ENCODE measurements around the gene PLEKHG1. TPM values are rescaled to one million over a fixed set of nuclear protein-coding genes. Genes with fewer than 3 reads are reported as not detected.

PLEKHG1 gene
- total and polyA plus RNA-seq, 2 experiments from 2014 or later = 0.89 to 2.5 TPM

DNA sequence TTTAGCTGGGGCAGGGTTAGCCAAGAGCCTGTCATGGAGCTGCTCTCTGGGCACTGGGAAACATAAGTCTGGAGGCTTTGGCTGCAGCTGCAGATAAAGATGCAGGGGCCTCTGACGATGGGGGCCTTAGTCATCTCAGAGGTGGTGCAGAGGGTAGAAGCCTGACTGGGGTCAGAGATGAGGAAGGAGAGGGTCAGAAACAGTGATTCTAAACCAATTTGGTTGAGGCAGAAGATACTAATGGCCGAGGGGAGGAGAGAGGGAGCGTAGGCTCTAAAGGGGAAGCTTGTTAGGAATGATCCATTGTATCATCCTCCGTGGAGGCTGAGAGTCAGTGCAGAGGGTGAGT is 33.8 kb downstream of the PLEKHG1 start:
- H3K27ac Mint-ChIP-seq = no peak overlapping the region
- ATAC-seq = no peak
- no peaks in the 10 kb centered on the region for H3K9me2 ChIP-seq (ENCODE audit: insufficient read depth)
- H3K27me3 Mint-ChIP-seq (ENCODE audit: insufficient read depth, low read depth, poor library complexity) = peaks cover 3% of the 10 kb centered on the region
- H3K36me3 Mint-ChIP-seq (ENCODE audit: low read depth) = no peaks in the 10 kb centered on the region
- no peaks in the 10 kb centered on the region for H3K9me3 Mint-ChIP-seq
- H3K4me3 Mint-ChIP-seq = no peak overlapping the region
- TF ChIP-seq NANOG (IDR thresholded peaks at IDR 0.05; ENCODE audit: borderline replicate concordance) (no peak), EZH2phosphoT487 (IDR thresholded peaks at IDR 0.05; ENCODE audit: unreplicated experiment) (no peak), CREB1 (CRISPR knock-in tag; IDR thresholded peaks at IDR 0.05; ENCODE audit: low read depth) (no peak), ZNF114 (CRISPR knock-in tag; IDR thresholded peaks at IDR 0.05) (no peak), POLR2AphosphoS5 (IDR thresholded peaks at IDR 0.05; ENCODE audit: low read depth) (no peak), ZNF331 (CRISPR knock-in tag; IDR thresholded peaks at IDR 0.05; ENCODE audit: low read depth) (no peak), EZH2 (IDR thresholded peaks at IDR 0.05; ENCODE audit: low read depth, unreplicated experiment) (no peak), JUNB (IDR thresholded peaks at IDR 0.05; ENCODE audit: unreplicated experiment) (no peak)
- TF ChIP-seq, protein P1, sequence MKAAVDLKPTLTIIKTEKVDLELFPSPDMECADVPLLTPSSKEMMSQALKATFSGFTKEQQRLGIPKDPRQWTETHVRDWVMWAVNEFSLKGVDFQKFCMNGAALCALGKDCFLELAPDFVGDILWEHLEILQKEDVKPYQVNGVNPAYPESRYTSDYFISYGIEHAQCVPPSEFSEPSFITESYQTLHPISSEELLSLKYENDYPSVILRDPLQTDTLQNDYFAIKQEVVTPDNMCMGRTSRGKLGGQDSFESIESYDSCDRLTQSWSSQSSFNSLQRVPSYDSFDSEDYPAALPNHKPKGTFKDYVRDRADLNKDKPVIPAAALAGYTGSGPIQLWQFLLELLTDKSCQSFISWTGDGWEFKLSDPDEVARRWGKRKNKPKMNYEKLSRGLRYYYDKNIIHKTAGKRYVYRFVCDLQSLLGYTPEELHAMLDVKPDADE (IDR thresholded peaks at IDR 0.05) = no peak
- TF ChIP-seq, protein P2, sequence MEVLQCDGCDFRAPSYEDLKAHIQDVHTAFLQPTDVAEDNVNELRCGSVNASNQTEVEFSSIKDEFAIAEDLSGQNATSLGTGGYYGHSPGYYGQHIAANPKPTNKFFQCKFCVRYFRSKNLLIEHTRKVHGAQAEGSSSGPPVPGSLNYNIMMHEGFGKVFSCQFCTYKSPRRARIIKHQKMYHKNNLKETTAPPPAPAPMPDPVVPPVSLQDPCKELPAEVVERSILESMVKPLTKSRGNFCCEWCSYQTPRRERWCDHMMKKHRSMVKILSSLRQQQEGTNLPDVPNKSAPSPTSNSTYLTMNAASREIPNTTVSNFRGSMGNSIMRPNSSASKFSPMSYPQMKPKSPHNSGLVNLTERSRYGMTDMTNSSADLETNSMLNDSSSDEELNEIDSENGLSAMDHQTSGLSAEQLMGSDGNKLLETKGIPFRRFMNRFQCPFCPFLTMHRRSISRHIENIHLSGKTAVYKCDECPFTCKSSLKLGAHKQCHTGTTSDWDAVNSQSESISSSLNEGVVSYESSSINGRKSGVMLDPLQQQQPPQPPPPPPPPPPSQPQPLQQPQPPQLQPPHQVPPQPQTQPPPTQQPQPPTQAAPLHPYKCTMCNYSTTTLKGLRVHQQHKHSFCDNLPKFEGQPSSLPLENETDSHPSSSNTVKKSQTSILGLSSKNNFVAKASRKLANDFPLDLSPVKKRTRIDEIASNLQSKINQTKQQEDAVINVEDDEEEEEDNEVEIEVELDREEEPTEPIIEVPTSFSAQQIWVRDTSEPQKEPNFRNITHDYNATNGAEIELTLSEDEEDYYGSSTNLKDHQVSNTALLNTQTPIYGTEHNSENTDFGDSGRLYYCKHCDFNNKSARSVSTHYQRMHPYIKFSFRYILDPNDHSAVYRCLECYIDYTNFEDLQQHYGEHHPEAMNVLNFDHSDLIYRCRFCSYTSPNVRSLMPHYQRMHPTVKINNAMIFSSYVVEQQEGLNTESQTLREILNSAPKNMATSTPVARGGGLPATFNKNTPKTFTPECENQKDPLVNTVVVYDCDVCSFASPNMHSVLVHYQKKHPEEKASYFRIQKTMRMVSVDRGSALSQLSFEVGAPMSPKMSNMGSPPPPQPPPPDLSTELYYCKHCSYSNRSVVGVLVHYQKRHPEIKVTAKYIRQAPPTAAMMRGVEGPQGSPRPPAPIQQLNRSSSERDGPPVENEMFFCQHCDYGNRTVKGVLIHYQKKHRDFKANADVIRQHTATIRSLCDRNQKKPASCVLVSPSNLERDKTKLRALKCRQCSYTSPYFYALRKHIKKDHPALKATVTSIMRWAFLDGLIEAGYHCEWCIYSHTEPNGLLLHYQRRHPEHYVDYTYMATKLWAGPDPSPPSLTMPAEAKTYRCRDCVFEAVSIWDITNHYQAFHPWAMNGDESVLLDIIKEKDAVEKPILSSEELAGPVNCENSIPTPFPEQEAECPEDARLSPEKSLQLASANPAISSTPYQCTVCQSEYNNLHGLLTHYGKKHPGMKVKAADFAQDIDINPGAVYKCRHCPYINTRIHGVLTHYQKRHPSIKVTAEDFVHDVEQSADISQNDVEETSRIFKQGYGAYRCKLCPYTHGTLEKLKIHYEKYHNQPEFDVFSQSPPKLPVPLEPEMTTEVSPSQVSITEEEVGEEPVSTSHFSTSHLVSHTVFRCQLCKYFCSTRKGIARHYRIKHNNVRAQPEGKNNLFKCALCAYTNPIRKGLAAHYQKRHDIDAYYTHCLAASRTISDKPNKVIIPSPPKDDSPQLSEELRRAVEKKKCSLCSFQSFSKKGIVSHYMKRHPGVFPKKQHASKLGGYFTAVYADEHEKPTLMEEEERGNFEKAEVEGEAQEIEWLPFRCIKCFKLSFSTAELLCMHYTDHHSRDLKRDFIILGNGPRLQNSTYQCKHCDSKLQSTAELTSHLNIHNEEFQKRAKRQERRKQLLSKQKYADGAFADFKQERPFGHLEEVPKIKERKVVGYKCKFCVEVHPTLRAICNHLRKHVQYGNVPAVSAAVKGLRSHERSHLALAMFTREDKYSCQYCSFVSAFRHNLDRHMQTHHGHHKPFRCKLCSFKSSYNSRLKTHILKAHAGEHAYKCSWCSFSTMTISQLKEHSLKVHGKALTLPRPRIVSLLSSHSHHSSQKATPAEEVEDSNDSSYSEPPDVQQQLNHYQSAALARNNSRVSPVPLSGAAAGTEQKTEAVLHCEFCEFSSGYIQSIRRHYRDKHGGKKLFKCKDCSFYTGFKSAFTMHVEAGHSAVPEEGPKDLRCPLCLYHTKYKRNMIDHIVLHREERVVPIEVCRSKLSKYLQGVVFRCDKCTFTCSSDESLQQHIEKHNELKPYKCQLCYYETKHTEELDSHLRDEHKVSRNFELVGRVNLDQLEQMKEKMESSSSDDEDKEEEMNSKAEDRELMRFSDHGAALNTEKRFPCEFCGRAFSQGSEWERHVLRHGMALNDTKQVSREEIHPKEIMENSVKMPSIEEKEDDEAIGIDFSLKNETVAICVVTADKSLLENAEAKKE (CRISPR knock-in tag; IDR thresholded peaks at IDR 0.05) = no peak
- no peak for DNase-seq (ENCODE audit: low spot score)
- no peaks in the 10 kb centered on the region for H3F3A ChIP-seq (replicated peaks; ENCODE audit: low read depth)
- H3K4me2 ChIP-seq = no peak overlapping the region
- H3K4me1 ChIP-seq (ENCODE audit: insufficient read depth) = no peaks in the 10 kb centered on the region
- no peak overlapping the region for H3K27ac ChIP-seq (ENCODE audit: low read depth)
- no peaks in the 10 kb centered on the region for H4K20me1 ChIP-seq (replicated peaks; ENCODE audit: insufficient read depth)
- no peaks in the 10 kb centered on the region for H3K36me3 ChIP-seq (ENCODE audit: insufficient read depth)
- peaks cover 10% of the 10 kb centered on the region for H3K4me1 Mint-ChIP-seq
- no peaks in the 10 kb centered on the region for H3K79me2 ChIP-seq (replicated peaks; ENCODE audit: insufficient read depth)
- H2AFZ ChIP-seq = no peak overlapping the region
- no peaks in the 10 kb centered on the region for H3K27me3 ChIP-seq (ENCODE audit: insufficient read depth)
- H3K4me3 ChIP-seq = no peak overlapping the region
